Activated naive CD4-positive, alpha-beta T cell treated with anti-CD3 and anti-CD28 coated beads, Interleukin-2, amount 10 ng/mL, durations not matched to agents 7 days and 5 days (primary cell): Measurements from ENCODE around the gene STYX.
A peak's percentile ranks its signal among the peaks of the same experiment; 100 is the strongest.
"Not testable (repeated sequence)": the region's sequence is repeated elsewhere in the genome, so short reads cannot be mapped to it uniquely, and the experiment has no call there.

Source experiments
- CTCF ChIA-PET: fragments of 350-600 bp; sonication (Branson Sonifier 250); formaldehyde crosslinking; loops from one replicate; lab custom pipeline; 2021; ENCODE audit warnings: antibody characterized with exemption; lab: Charles Lee
- DNase-seq: peaks from one replicate; pipeline ENCODE4 v3.0.0-alpha.2; 2020
- H3K27ac Mint-ChIP-seq: one replicate; pipeline ENCODE4 v1.8.0; 2021; ENCODE audit warnings: mild to moderate bottlenecking, moderate library complexity, mixed read lengths
- H3K27me3 Mint-ChIP-seq: one replicate; pipeline ENCODE4 v1.8.0; 2021; ENCODE audit warnings: mild to moderate bottlenecking, mixed read lengths
- H3K36me3 Mint-ChIP-seq: one replicate; pipeline ENCODE4 v1.8.0; 2021; ENCODE audit warnings: mixed read lengths
- H3K4me1 Mint-ChIP-seq: one replicate; pipeline ENCODE4 v1.8.0; 2021; ENCODE audit warnings: mixed read lengths
- H3K4me3 Mint-ChIP-seq: one replicate; pipeline ENCODE4 v1.8.0; 2021; ENCODE audit warnings: mild to moderate bottlenecking, moderate library complexity, mixed read lengths
- H3K9me3 Mint-ChIP-seq: one replicate; pipeline ENCODE4 v1.8.0; 2021; ENCODE audit warnings: mixed read lengths

The STYX gene

GRCh38 chr14:52741865-52742264, 11.9 kb downstream of the STYX start:
- CTCF ChIA-PET, result interaction anchor here (0.6 kb wide), 1 partner anchor 1694 kb away, joined by 3 read pairs; no protein-coding TSS in a partner anchor
- no peak for DNase-seq
- peak overlapping the region; percentile 52 for H3K4me3 Mint-ChIP-seq
- H3K27me3 Mint-ChIP-seq, result no peaks in the 10 kb centered on the region
- H3K9me3 Mint-ChIP-seq, result no peaks in the 10 kb centered on the region
- H3K27ac Mint-ChIP-seq, result peak overlapping the region; percentile 93
- peaks cover 61% of the 10 kb centered on the region for H3K4me1 Mint-ChIP-seq
- peaks cover 41% of the 10 kb centered on the region for H3K36me3 Mint-ChIP-seq

- Mint-ChIP-seq H3K27me3 (no peaks in the 10 kb centered on the region), H3K4me1 (peaks cover 13% of the 10 kb centered on the region), H3K36me3 (peaks cover 38% of the 10 kb centered on the region), H3K4me3 (no peak overlapping the region), H3K27ac (no peak overlapping the region), H3K9me3 (no peaks in the 10 kb centered on the region)
- no peak for DNase-seq
- CTCF ChIA-PET, result no interaction called here
Measured at GRCh38 chr14:52748647-52749292, 18.8 kb downstream of the STYX start.

GRCh38 chr14:52755607-52756316, 25.8 kb downstream of the STYX start:
- no peaks in the 10 kb centered on the region for H3K9me3 Mint-ChIP-seq
- CTCF ChIA-PET, result no interaction called here
- DNase-seq, result no peak
- no peak overlapping the region for H3K4me3 Mint-ChIP-seq
- no peaks in the 10 kb centered on the region for H3K4me1 Mint-ChIP-seq
- H3K27ac Mint-ChIP-seq, result no peak overlapping the region
- peaks cover 18% of the 10 kb centered on the region for H3K36me3 Mint-ChIP-seq
- H3K27me3 Mint-ChIP-seq, result no peaks in the 10 kb centered on the region

GRCh38 chr14:52759145-52759544, 29.2 kb downstream of the STYX start:
- H3K36me3 Mint-ChIP-seq, result peaks cover 29% of the 10 kb centered on the region
- no peaks in the 10 kb centered on the region for H3K27me3 Mint-ChIP-seq
- H3K4me1 Mint-ChIP-seq, result peaks cover 10% of the 10 kb centered on the region
- H3K27ac Mint-ChIP-seq, result no peak overlapping the region
- H3K9me3 Mint-ChIP-seq, result no peaks in the 10 kb centered on the region
- CTCF ChIA-PET, result interaction anchor here (0.6 kb wide), 1 partner anchor 166 kb away, joined by 3 read pairs; no protein-coding TSS in a partner anchor
- DNase-seq, result no peak
- no peak overlapping the region for H3K4me3 Mint-ChIP-seq

GRCh38 chr14:52762923-52763322, 33.0 kb downstream of the STYX start:
- H3K27ac Mint-ChIP-seq, CTCF ChIA-PET, H3K4me3 Mint-ChIP-seq, DNase-seq, H3K9me3 Mint-ChIP-seq, H3K27me3 Mint-ChIP-seq: not testable (repeated sequence)
- H3K36me3 Mint-ChIP-seq, result peaks cover 38% of the 10 kb centered on the region
- peaks cover 12% of the 10 kb centered on the region for H3K4me1 Mint-ChIP-seq

GRCh38 chr14:52767058-52767833, 37.3 kb downstream of the STYX start:
- no peaks in the 10 kb centered on the region for H3K9me3 Mint-ChIP-seq
- peaks cover 42% of the 10 kb centered on the region for H3K36me3 Mint-ChIP-seq
- no peak overlapping the region for H3K4me3 Mint-ChIP-seq
- H3K4me1 Mint-ChIP-seq, result peaks cover 14% of the 10 kb centered on the region
- DNase-seq, result no peak
- peak overlapping the region; percentile 71 for H3K27ac Mint-ChIP-seq
- CTCF ChIA-PET, result no interaction called here
- no peaks in the 10 kb centered on the region for H3K27me3 Mint-ChIP-seq

- peaks cover 2% of the 10 kb centered on the region for H3K4me1 Mint-ChIP-seq
- no peaks in the 10 kb centered on the region for H3K27me3 Mint-ChIP-seq
- no peak overlapping the region for H3K27ac Mint-ChIP-seq
- DNase-seq, result no peak
- no peak overlapping the region for H3K4me3 Mint-ChIP-seq
- no peaks in the 10 kb centered on the region for H3K9me3 Mint-ChIP-seq
- CTCF ChIA-PET, result no interaction called here
- peaks cover 40% of the 10 kb centered on the region for H3K36me3 Mint-ChIP-seq
Measured at GRCh38 chr14:52769887-52770286, 39.9 kb downstream of the STYX start.

GRCh38 chr14:52776816-52777215, 46.9 kb downstream of the STYX start:
- peaks cover 30% of the 10 kb centered on the region for H3K36me3 Mint-ChIP-seq
- no peak overlapping the region for H3K4me3 Mint-ChIP-seq
- H3K4me1 Mint-ChIP-seq, result no peaks in the 10 kb centered on the region
- CTCF ChIA-PET, result interaction anchor here (0.6 kb wide), 1 partner anchor 712 kb away, joined by 3 read pairs; no protein-coding TSS in a partner anchor
- no peaks in the 10 kb centered on the region for H3K27me3 Mint-ChIP-seq
- no peaks in the 10 kb centered on the region for H3K9me3 Mint-ChIP-seq
- H3K27ac Mint-ChIP-seq, result no peak overlapping the region
- no peak for DNase-seq

- no peak overlapping the region for H3K27ac Mint-ChIP-seq
- peaks cover 26% of the 10 kb centered on the region for H3K36me3 Mint-ChIP-seq
- H3K4me1 Mint-ChIP-seq, result no peaks in the 10 kb centered on the region
- H3K4me3 Mint-ChIP-seq, result no peak overlapping the region
- DNase-seq, result no peak
- H3K9me3 Mint-ChIP-seq, result no peaks in the 10 kb centered on the region
- CTCF ChIA-PET, result no interaction called here
- H3K27me3 Mint-ChIP-seq, result no peaks in the 10 kb centered on the region
Measured at GRCh38 chr14:52778702-52779101, 48.7 kb downstream of the STYX start.

GRCh38 chr14:52780893-52781292, 50.9 kb downstream of the STYX start:
- Mint-ChIP-seq H3K27ac (no peak overlapping the region), H3K36me3 (peaks cover 14% of the 10 kb centered on the region), H3K27me3 (no peaks in the 10 kb centered on the region), H3K4me1 (no peaks in the 10 kb centered on the region), H3K4me3 (no peak overlapping the region), H3K9me3 (no peaks in the 10 kb centered on the region)
- CTCF ChIA-PET, result no interaction called here
- DNase-seq, result no peak

GRCh38 chr14:52781629-52782028, 51.7 kb downstream of the STYX start:
- Mint-ChIP-seq H3K9me3 (no peaks in the 10 kb centered on the region), H3K27ac (no peak overlapping the region), H3K36me3 (peaks cover 15% of the 10 kb centered on the region), H3K27me3 (no peaks in the 10 kb centered on the region), H3K4me1 (no peaks in the 10 kb centered on the region), H3K4me3 (no peak overlapping the region)
- DNase-seq, result no peak
- CTCF ChIA-PET, result no interaction called here

- H3K4me1 Mint-ChIP-seq, result peaks cover 2% of the 10 kb centered on the region
- no peaks in the 10 kb centered on the region for H3K9me3 Mint-ChIP-seq
- no peak for DNase-seq
- CTCF ChIA-PET, result no interaction called here
- H3K36me3 Mint-ChIP-seq, result peaks cover 14% of the 10 kb centered on the region
- no peaks in the 10 kb centered on the region for H3K27me3 Mint-ChIP-seq
- H3K4me3 Mint-ChIP-seq, result no peak overlapping the region
- H3K27ac Mint-ChIP-seq, result no peak overlapping the region
Measured at GRCh38 chr14:52783206-52783605, 53.2 kb downstream of the STYX start.

GRCh38 chr14:52786887-52787286, 56.9 kb downstream of the STYX start:
- CTCF ChIA-PET, result no interaction called here
- no peaks in the 10 kb centered on the region for H3K9me3 Mint-ChIP-seq

GRCh38 chr14:52789118-52789517, 59.2 kb downstream of the STYX start:
- Mint-ChIP-seq H3K4me3 (peak overlapping the region; percentile 48), H3K4me1 (peaks cover 34% of the 10 kb centered on the region), H3K27ac (no peak overlapping the region), H3K36me3 (peaks cover 9% of the 10 kb centered on the region), H3K27me3 (no peaks in the 10 kb centered on the region), H3K9me3 (no peaks in the 10 kb centered on the region)
- CTCF ChIA-PET, result no interaction called here
- DNase-seq, result no peak

More at GRCh38 chr14:52786887-52787286, 56.9 kb downstream of the STYX start:
- H3K27ac Mint-ChIP-seq, result no peak overlapping the region
- peaks cover 27% of the 10 kb centered on the region for H3K4me1 Mint-ChIP-seq
- H3K4me3 Mint-ChIP-seq, result no peak overlapping the region
- peaks cover 12% of the 10 kb centered on the region for H3K36me3 Mint-ChIP-seq
- no peaks in the 10 kb centered on the region for H3K27me3 Mint-ChIP-seq
- no peak for DNase-seq
